GM12878 (cell line): ENCODE results near the gene GRIA4. TPM values are rescaled to one million over a fixed set of nuclear protein-coding genes. Genes with fewer than 3 reads are reported as not detected.

ENCODE experiments used
- ATAC-seq: fragments of 200-7000 bp; cut with Tn5 transposase; 3 replicates; pipeline ENCODE4 v1.9.1; 2020; ENCODE audit warnings: mild to moderate bottlenecking, moderate library complexity
- BruUV-seq: library from RNA; stranded (reverse); fragments of 400-500 nt; replicated peaks from 2 replicates; lab custom pipeline; 2021; lab: Mats Ljungman, UMichigan
- CTCF ChIA-PET: fragments of 300-600 bp; sonication (Branson Sonifier 250); formaldehyde crosslinking; extraction: SDS; loops from one replicate; lab custom pipeline; 2021; ENCODE audit warnings: inconsistent platforms; lab: Yijun Ruan, JAX
- POLR2A ChIA-PET: fragments of 350-600 bp; formaldehyde crosslinking; extraction: SDS; loops from one replicate; lab custom pipeline; 2021; ENCODE audit warnings: inconsistent platforms; lab: Charles Lee
- RAD21 ChIA-PET: fragments of 300-600 bp; sonication (Branson Sonifier 250); formaldehyde crosslinking; loops from one replicate; lab custom pipeline; 2023; ENCODE audit warnings: antibody characterized with exemption; ENCODE audit not compliant: unreplicated experiment; lab: Charles Lee
- SMC1A ChIA-PET: fragments of 300-600 bp; sonication (Branson Sonifier 250); formaldehyde crosslinking; loops from one replicate; lab custom pipeline; 2023; ENCODE audit not compliant: unreplicated experiment, uncharacterized antibody; lab: Charles Lee
- DNase-seq: peaks from one replicate; pipeline ENCODE4 v3.0.0-alpha.2; 2011; ENCODE audit warnings: low read depth, low spot score
- FAIRE-seq: peaks from 3 replicates; lab custom pipeline; 2011; peaks lifted over from hg19 to GRCh38; lab: Jason Lieb, UNC
- H2AFZ ChIP-seq: 2 replicates; pipeline ENCODE4 v1.6.0; 2011; ENCODE audit warnings: low read depth, low read length, control low read depth; ENCODE audit not compliant: control insufficient read depth
- H3K27ac ChIP-seq: 2 replicates; pipeline ENCODE4 v1.5.1; 2011; ENCODE audit warnings: control low read depth; ENCODE audit not compliant: control insufficient read depth, insufficient read depth
- H3K27me3 ChIP-seq, 2 experiments: replicated peaks in 1 of 2; 2 replicates each; pipeline versions ENCODE4 v1.6.0 to v1.6.1; 2011; ENCODE audit warnings: low read length in 1 of 2; ENCODE audit not compliant: control insufficient read depth in 2 of 2, insufficient read depth in 2 of 2
- H3K36me3 ChIP-seq, 2 experiments: 2 replicates each; pipeline ENCODE4 v1.5.1; 2011; ENCODE audit warnings: low read length in 1 of 2; ENCODE audit not compliant: control insufficient read depth in 2 of 2, insufficient read depth in 2 of 2
- H3K4me1 ChIP-seq: 2 replicates; pipeline ENCODE4 v1.6.1; 2011; ENCODE audit warnings: mild to moderate bottlenecking, low read length, moderate library complexity, mixed read lengths; ENCODE audit not compliant: control insufficient read depth, insufficient read depth
- H3K4me2 ChIP-seq: 2 replicates; pipeline ENCODE4 v1.6.0; 2011; ENCODE audit warnings: control low read depth; ENCODE audit not compliant: control insufficient read depth, insufficient read depth
- H3K4me3 ChIP-seq: fragments of 200-600 bp; sonication (generic); 2 replicates; pipeline ENCODE4 v1.5.1; 2016
- H3K79me2 ChIP-seq: 2 replicates; pipeline ENCODE4 v1.6.0; 2011; ENCODE audit warnings: low read length; ENCODE audit not compliant: control insufficient read depth, insufficient read depth
- H3K9ac ChIP-seq: 2 replicates; pipeline ENCODE4 v1.8.0; 2011; ENCODE audit warnings: low read length, control low read depth, mixed read lengths; ENCODE audit not compliant: control insufficient read depth, insufficient read depth
- H3K9me3 ChIP-seq: replicated peaks from 3 replicates; pipeline ENCODE4 v1.5.1; 2011; ENCODE audit warnings: mild to moderate bottlenecking, low read length; ENCODE audit not compliant: control insufficient read depth, insufficient read depth
- H4K20me1 ChIP-seq: 2 replicates; pipeline ENCODE4 v1.6.0; 2011; ENCODE audit not compliant: control insufficient read depth, insufficient read depth
- FOS ChIP-seq: IDR thresholded peaks from 3 replicates; pipeline ENCODE4 v1.6.1; 2011; ENCODE audit warnings: borderline replicate concordance; ENCODE audit not compliant: insufficient read length; ENCODE audit errors: extremely low read depth
- KDM1A ChIP-seq: fragments of 200-600 bp; sonication (generic); IDR thresholded peaks from 2 replicates; pipeline ENCODE4 v1.6.1; 2016; ENCODE audit warnings: borderline replicate concordance
- RELA ChIP-seq: fragments of 450-650 bp; IDR thresholded peaks from 2 replicates; pipeline ENCODE4 v1.8.0; 2014; ENCODE audit warnings: borderline replicate concordance; ENCODE audit not compliant: partially characterized antibody
- SMARCA5 ChIP-seq: fragments of 450-650 bp; IDR thresholded peaks from 2 replicates; pipeline ENCODE4 v1.6.1; 2017; ENCODE audit warnings: mild to moderate bottlenecking
- ZNF592 ChIP-seq: fragments of 450-650 bp; IDR thresholded peaks from 2 replicates; pipeline ENCODE4 v1.6.1; 2017; ENCODE audit warnings: mild to moderate bottlenecking, moderate library complexity
- WGBS: methylation state at CpG from one replicate; pipeline ENCODE4 v1.1.6; 2016; ENCODE audit warnings: low lambda C conversion rate; ENCODE audit not compliant: insufficient replicate concordance, insufficient coverage; ENCODE audit errors: missing lambda C conversion rate; 5-methylcytosine and 5-hydroxymethylcytosine counted together
- in situ Hi-C: fragments of 300-500 bp; cut with MboI; formaldehyde crosslinking; loops from 9 replicates; pipeline ENCODE4 v1.14.3; 2018; ENCODE audit warnings: mixed read lengths
- intact Hi-C: fragments of 100-400 bp; cut with micrococcal nuclease; formaldehyde crosslinking; loops from one replicate; pipeline ENCODE4 v1.14.2; 2022; ENCODE audit not compliant: unreplicated experiment
- polyA plus RNA-seq, 11 experiments: library from polyadenylated mRNA; depleted of rRNA in 4 of 11; unstranded in 6 of 11; stranded (reverse) in 5 of 11; fragments of >200 nt; fragmentation: Nextera tagmentation in 4 of 11; fragmentation: Illumina TruSeq in 1 of 11; extraction: Ambion mirVana in 4 of 11; extraction: Trizol in 1 of 11; gene quantifications; 1 replicate in 1 of 11; 2 replicates in 10 of 11; pipeline versions ENCODE4 v1.2.1 to v1.2.3, GENCODE V29; 2011 to 2016; ENCODE audit warnings: inconsistent platforms in 2 of 11, missing spikeins in 2 of 11, low read depth in 1 of 11
- total RNA-seq, 4 experiments: library from RNA; depleted of rRNA in 3 of 4; stranded (reverse); fragments of >200 nt in 3 of 4; fragmentation: Illumina TruSeq in 1 of 4; extraction: Trizol in 1 of 4; gene quantifications; 2 replicates each; pipeline versions ENCODE4 v1.2.1 to v1.2.3, GENCODE V29; 2013 to 2021

The GRIA4 gene
- total and polyA plus RNA-seq, 10 of the 15 experiments (the other 5 are each of a cell fraction or from before 2014, with no cell fraction given), result 0.04 TPM; not detected in 9

GRCh38 chr11:105937738-105938137 is 327.9 kb downstream of the GRIA4 start:
- CTCF ChIA-PET, result no interaction called here
- DNase-seq, result no peak
- RAD21 ChIA-PET, result no interaction called here
- no peak overlapping the region for H2AFZ ChIP-seq
- no peaks in the 10 kb centered on the region for H3K9me3 ChIP-seq
- in situ Hi-C loops, result no loop called here
- H4K20me1 ChIP-seq, result no peaks in the 10 kb centered on the region
- no peaks in the 10 kb centered on the region for H3K36me3 ChIP-seq
- H3K4me1 ChIP-seq, result no peaks in the 10 kb centered on the region
- no peaks in the 10 kb centered on the region for H3K27me3 ChIP-seq
- SMC1A ChIA-PET, result no interaction called here
- intact Hi-C loops, result no loop called here
- WGBS, result 23% methylated on average over 2 of the region's 2 CpGs
- BruUV-seq, result no TSS peak
- ATAC-seq, result peak; percentile 18; the same call in 1 of the 3 replicates
- no peak overlapping the region for H3K27ac ChIP-seq
- H3K79me2 ChIP-seq, result no peaks in the 10 kb centered on the region
- H3K9ac ChIP-seq, result no peak overlapping the region
- H3K4me2 ChIP-seq, result no peak overlapping the region
- H3K4me3 ChIP-seq, result no peak overlapping the region
- POLR2A ChIA-PET, result no interaction called here
- FAIRE-seq, result no peak
- no peak for TF ChIP-seq RELA
- TF ChIP-seq FOS, result no peak
- TF ChIP-seq, all 136 proteins: peak for 0

- in situ Hi-C loops, result no loop called here
- RAD21 ChIA-PET, result no interaction called here
These were observed 333.0 kb downstream of the GRIA4 start for GRCh38 chr11:105942921-105943320.

More at GRCh38 chr11:105942921-105943320, 333.0 kb downstream of the GRIA4 start:
- CTCF ChIA-PET, result interaction anchor here (0.7 kb wide), 1 partner anchor 1628 kb away, joined by 3 read pairs; no protein-coding TSS in a partner anchor
- SMC1A ChIA-PET, result no interaction called here
- Histone ChIP-seq H3K79me2 (no peaks in the 10 kb centered on the region), H3K9me3 (no peaks in the 10 kb centered on the region), H3K27me3 (no peaks in the 10 kb centered on the region), H3K4me1 (no peaks in the 10 kb centered on the region), H3K4me2 (no peak overlapping the region), H3K36me3 (no peaks in the 10 kb centered on the region), H4K20me1 (no peaks in the 10 kb centered on the region), H2AFZ (no peak overlapping the region), H3K9ac (no peak overlapping the region), H3K4me3 (no peak overlapping the region), H3K27ac (no peak overlapping the region)
- whole genome bisulfite sequencing, result 20% methylated on average over 2 of the region's 2 CpGs
- intact Hi-C loops, result no loop called here
- POLR2A ChIA-PET, result no interaction called here
- ATAC-seq, result no peak
- TF ChIP-seq ZNF592 (no peak), KDM1A (no peak), SMARCA5 (no peak)
- no peak for FAIRE-seq
- DNase-seq, result no peak
- no TSS peak for BruUV-seq
